GM21786 (cell line): ENCODE results near the gene YIF1B.
"Not testable (repeated sequence)": the region's sequence is repeated elsewhere in the genome, so short reads cannot be mapped to it uniquely, and the experiment has no call there.

ENCODE experiments used
- ATAC-seq: cut with Tn5 transposase; IDR thresholded peaks from one replicate; pipeline ENCODE4 v1.9.1; 2021; ENCODE audit not compliant: unreplicated experiment

YIF1B gene

DNA sequence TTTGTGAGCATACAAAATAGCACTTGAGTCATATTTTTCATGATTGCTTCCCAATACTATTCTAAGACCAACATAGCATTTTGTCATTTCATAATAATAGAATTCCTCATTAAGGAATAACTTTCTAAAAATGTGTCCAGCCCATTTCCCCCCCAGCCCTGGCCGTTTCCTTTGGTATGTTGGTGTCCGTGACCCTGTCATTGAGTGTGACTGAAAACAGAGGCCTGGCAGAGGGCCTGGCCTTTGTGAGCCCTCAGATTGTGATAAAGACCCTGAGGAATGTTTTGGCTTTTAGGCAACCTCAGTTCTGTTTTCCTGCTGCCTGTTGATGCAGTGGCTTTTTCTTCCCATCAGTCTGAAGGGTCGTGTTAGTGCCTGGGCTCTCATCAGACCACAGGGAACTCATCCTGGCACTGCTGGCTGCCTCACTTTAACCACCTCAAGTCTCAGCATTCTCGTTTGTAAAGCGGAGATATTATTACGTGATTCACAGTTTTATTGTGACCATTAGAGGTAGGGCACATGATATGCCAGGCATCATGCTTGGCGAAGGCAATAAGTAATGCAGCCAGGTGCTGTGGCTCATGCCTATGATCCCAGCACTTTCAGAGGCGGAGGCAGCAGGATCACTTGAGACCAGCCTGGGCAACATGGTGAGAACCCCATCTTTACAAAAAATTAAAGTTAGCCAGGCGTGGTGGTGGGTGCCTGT, 37.6 kb downstream of the YIF1B start:
- no peak for ATAC-seq

- ATAC-seq, result no peak
These were observed 38.2 kb downstream of the YIF1B start for GRCh38 chr19:38277549-38277948.

DNA sequence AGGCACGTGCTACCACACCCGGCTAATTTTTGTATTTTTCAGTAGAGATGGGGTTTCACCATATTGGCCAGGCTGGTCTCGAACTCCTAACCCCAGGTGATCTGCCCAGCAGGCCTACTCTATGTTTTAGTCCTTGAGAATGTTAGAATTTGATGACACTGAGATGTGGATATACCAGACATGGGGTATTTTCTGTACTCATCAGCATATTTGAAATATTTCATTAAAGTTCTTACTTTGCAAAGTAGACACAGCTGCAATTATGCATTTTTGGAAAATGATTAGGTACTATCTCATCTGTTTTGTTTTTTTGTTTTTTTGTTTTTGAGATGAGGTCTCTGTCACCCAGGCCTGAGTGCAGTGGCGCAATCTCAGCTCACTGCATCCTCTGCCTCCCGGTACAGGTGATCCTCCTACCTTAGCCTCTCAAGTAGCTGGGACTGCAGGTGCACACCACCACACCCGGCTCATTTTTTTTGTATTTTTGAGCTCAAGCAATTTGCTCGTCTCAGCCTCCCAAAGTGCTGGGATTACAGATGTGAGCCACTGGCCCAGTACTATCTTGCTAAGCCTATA, 38.7 kb downstream of the YIF1B start:
- ATAC-seq, result no peak

GRCh38 chr19:38274739-38275138, 41.0 kb downstream of the YIF1B start:
- ATAC-seq, result no peak

DNA sequence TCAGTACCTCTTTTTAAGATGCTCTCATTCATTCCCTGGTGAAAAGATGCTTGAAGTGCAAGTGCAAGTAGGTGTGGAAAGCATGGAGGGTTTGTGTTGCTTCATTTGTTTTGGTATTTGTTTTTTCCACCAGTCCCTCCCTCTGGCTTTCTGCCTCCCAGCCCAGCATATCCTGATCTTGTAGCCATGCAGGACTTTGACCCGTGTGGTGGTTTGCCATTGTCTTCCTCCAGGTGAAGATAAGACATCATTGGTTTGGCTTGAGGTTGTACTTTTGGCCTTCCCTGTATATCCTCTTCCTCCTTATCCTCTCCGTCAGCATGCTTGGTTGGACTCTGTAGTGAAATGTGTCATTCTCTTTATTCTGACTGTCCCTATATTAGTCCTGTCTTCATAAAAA, 42.2 kb downstream of the YIF1B start:
- no peak for ATAC-seq

DNA sequence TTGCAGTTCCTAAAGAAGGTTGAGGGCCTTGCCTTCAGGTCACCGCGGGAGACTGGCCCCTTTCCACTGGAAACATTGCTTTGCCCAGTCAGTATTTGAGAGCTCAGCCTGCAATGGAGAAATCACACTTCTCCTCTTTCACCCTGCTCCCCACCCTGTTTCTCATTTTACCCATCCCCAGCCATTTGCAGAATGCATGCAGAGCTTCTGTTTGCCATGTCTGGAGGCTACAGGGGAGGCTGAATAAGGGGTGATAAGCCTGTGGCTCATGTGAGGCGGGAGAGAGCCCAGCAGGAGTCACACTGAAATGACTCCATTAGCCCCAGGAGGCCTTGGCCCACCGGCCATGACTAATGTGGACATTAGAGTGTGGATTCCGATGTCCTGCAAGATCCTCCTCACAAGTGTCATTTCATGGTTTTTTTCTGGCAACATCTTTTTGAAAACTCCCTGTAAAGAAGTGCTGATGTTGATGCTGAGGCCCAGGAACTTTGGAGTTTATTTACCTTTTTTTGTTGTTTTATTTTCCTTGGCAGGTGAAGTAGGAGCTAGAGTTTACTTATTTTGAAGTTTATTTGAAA, 45.1 kb downstream of the YIF1B start:
- no peak for ATAC-seq

GRCh38 chr19:38268539-38268938, 47.2 kb downstream of the YIF1B start:
- no peak for ATAC-seq

GRCh38 chr19:38267761-38268483, 47.8 kb downstream of the YIF1B start:
- ATAC-seq, result no peak

- ATAC-seq, result no peak
These were observed 48.7 kb downstream of the YIF1B start for GRCh38 chr19:38266981-38267597.

DNA sequence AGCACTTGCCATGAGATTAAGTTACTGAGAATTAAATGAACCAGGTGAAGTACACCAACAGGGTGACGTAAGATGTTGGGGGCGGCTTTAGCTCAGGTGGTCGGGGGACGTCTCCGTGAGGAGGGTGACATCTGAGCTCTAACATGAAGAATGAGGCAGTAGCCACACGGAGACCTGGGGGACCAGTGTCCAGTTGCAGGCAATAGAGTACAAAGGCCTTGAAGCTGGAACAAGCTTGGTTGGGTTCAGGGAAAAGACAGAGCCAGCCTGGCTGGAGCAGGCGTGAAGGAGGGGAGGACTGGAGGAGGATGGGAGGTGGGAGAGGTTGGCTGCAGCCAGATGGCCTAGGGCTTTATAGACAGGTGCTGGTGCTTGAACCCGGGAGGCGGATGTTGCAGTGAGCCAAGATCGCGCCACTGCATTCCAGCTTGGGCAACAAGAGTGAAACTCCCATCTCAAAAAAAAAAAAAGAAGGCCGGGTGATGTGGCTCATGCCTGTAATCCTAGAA, 49.8 kb downstream of the YIF1B start:
- no peak for ATAC-seq

DNA sequence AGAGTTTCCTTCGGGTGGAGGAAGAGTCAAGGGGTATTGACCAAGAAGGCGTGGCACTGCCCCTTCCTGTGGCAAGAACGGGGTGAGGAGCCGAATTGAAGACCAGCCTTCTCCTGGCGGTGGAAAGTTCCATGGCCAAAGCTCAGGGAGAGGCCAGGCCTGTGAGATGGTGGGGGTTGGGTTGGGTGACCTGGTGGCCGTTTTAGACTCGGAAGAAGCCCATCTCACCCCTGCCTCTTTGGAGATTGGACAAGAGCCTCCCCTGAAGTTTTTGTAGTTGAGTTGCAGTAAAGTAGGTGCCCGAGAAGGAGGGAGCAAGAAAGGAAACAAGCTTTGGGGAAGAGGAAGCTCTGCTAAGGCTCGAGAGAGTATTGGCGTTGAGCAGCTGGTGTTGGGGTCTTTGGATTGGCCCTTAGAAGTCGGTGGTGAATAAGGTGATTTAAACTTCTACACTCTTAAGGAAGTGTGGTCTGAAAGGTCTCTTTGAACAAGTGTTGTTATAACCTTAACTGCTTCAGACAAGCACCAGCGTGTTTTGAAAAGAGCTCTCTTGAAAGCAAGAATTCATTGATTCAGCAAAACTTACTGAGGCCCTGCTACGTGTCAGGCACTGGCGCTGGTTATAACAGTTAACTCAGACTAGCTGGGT, 50.4 kb downstream of the YIF1B start:
- no peak for ATAC-seq

DNA sequence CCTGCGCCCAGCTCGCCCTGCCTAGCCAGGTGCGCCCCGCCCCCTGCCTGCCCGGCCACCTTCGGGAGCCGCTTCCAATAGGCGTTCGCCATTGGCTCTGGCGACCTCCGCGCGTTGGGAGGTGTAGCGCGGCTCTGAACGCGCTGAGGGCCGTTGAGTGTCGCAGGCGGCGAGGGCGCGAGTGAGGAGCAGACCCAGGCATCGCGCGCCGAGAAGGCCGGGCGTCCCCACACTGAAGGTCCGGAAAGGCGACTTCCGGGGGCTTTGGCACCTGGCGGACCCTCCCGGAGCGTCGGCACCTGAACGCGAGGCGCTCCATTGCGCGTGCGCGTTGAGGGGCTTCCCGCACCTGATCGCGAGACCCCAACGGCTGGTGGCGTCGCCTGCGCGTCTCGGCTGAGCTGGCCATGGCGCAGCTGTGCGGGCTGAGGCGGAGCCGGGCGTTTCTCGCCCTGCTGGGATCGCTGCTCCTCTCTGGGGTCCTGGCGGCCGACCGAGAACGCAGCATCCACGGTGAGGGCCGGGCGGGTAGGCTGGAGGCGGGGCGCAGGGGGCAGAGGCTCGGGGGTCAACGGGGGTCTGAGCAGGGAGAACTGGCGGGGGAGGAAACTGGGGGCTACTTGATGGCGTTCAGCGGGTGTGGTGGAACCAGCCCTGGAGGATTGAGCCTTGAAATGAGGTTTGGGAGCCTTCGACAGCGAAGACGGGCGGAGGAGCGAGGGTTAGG, 51.1 kb downstream of the YIF1B start, which contains the start of gene SPINT2:
Gene SPINT2, plus strand, starts transcription at position 88 of the 727 bp plus-strand sequence. Its CDS starts 320 bp downstream, at position 408.
- no peak for ATAC-seq

- ATAC-seq, result no peak
These were observed 51.9 kb downstream of the YIF1B start for GRCh38 chr19:38263689-38264485.

DNA sequence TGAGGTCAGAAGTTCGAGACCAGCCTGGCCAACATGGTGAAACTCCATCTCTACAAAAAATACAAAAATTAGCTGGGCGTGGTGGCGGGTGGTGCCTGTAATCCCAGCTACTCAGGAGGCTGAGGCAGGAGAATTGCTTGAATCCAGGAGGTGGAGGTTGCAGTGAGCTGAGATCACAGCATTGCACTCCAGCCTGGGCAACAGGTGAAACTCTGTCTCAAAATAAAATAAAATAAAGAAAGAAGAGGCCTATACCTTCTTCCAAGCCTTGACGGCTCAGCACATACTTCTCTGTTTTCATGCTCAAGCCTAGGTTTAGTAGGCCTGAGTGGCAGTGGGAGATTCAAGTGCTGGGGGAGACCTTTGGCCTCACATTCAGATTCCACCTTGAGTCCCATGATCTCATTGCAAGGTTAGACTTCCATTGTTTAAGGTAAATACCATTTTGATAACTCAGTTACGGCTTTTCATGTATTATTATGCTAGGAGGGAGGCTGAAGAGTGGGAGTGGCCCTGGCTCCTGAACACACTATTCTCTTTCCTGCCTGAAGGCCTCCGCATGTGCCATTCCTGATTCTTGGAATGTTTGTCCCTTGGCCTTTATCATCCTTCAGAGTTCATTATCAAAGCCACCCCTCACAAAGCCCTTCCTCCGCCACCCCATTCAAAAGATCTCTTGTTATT, 53.0 kb downstream of the YIF1B start:
- ATAC-seq, result no peak

DNA sequence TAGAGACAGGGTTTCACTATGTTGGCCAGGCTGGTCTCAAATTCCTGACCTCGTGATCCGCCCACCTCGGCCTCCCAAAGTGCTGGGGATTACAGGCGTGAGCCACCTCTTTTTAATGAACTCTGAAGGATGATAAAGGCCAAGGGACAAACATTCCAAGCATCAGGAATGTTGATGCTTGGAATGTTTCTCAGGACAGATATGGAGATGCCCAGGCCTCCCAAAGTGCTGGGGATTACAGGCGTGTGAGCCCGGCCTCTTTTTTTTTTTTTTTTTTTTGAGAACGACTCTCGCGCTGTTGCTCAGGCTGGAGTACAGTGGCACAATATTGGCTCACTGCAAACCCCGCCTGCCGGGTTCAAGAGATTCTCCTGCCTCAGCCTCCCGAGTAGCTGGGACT, 53.8 kb downstream of the YIF1B start:
- ATAC-seq, result not testable (repeated sequence)

- no peak for ATAC-seq
These were observed 60.2 kb downstream of the YIF1B start for GRCh38 chr19:38255383-38256014.

DNA sequence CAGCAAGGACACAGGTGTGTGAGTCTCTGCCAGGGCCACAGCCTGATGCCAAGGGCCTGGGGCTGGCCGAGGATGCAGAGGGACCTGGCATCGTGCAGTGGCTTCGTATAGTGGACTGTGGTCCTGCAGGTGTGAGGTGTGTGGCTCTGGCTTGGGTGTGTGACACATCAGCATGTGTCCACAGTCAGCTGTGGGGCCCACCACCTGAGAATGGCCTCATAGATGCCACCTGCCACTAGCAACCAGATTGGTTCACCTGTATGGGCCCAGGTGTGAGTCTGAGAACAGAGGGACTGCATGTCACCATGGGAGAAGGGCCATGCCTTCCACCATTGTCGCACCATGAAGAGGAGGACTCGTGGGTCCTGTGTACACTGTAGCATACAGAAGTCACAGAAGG, 62.0 kb downstream of the YIF1B start:
- no peak for ATAC-seq
